ENCODE data around the gene ZFAND3.

DNA sequence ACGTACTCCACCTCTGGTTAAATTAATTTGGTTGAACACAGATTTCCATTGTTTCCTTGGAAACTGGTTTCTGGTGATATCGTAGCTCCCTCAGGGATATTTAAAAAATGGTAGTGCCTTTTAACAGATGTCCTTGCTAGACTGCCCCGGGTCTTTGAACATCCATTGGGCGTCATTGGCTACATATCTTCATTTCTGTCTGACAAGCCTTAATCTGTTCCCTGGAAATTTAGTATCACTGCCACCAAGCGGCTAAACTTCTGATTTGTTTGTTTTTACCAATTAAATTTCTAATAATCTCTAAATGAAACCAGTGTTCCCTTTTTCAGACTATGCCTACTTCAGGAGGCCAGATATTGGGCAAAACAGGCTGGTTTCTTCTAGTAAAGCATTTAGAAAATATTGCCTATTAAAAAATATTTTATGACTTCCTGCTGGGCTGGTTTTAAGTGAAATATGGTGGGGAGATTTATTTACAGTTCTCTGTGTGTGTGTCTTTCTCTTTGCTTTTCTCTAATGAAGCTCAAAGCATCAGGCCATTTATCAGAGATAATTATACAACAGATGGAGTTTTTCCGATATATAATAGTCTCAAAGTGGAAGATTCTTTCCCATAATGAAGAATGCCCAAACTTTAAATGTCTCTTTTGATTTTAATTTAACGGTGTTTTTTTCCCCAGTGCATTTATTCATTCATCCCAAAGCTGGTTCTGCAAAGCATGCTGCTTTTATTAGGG is 249.5 kb downstream of the ZFAND3 start:
- TF ChIP-seq, protein P1, sequence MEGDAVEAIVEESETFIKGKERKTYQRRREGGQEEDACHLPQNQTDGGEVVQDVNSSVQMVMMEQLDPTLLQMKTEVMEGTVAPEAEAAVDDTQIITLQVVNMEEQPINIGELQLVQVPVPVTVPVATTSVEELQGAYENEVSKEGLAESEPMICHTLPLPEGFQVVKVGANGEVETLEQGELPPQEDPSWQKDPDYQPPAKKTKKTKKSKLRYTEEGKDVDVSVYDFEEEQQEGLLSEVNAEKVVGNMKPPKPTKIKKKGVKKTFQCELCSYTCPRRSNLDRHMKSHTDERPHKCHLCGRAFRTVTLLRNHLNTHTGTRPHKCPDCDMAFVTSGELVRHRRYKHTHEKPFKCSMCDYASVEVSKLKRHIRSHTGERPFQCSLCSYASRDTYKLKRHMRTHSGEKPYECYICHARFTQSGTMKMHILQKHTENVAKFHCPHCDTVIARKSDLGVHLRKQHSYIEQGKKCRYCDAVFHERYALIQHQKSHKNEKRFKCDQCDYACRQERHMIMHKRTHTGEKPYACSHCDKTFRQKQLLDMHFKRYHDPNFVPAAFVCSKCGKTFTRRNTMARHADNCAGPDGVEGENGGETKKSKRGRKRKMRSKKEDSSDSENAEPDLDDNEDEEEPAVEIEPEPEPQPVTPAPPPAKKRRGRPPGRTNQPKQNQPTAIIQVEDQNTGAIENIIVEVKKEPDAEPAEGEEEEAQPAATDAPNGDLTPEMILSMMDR (IDR thresholded peaks at IDR 0.05): no peak
- TF ChIP-seq POLR2AphosphoS5 (IDR thresholded peaks at IDR 0.05; ENCODE audit: insufficient read depth in 1 of 2, low read depth in 1 of 2): no peak
